CD4-positive, alpha-beta T cell treated with Interleukin-10 for 1 hour (primary cell): ENCODE results near the gene SENP1.

Source experiments
- DNase-seq: peaks from one replicate; pipeline ENCODE4 v3.0.0-alpha.2; 2020

The SENP1 gene

DNA sequence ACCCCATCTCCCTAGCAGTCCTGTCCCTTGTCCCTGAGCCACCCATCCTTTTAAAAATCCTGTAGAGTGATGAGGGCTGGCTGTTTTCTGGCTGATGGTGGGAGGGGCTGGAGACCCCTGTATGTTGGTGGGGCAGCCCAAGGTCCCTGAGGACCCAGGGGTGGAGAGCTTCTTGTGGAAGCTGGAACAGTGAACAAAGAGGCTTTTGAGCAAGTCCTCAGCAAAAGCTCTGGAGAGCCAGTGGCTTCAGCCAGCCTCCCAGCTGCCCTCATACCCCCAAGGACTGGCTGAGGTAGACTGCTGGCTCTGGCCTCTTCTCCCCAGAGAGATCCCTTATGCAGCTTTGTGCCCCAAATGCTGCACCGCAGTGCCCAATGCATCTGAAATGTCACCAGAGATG lies 72.4 kb downstream of the SENP1 start:
- DNase-seq, result no peak

DNA sequence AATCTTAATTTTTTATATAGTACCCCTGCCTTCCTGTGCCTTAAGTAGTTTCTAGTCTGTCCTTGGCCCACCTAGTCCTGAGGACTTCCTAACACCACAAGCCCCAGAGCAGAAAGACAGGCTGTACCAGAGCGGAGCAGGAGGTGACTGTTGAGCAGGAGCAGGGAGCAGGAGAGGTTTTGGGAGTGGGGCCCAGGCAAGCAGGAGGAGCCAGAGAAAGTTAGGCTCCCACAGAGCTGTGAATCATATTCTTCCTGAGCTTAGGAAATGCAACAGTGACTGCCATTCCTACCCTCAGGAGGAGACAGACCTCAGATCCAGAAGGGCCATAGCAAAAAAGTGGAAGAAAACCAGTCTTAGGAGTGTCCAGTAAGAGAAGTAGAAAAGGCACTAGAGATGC lies 73.3 kb downstream of the SENP1 start:
- no peak for DNase-seq

GRCh38 chr12:48031135-48031960 lies 74.5 kb downstream of the SENP1 start:
- no peak for DNase-seq

DNA sequence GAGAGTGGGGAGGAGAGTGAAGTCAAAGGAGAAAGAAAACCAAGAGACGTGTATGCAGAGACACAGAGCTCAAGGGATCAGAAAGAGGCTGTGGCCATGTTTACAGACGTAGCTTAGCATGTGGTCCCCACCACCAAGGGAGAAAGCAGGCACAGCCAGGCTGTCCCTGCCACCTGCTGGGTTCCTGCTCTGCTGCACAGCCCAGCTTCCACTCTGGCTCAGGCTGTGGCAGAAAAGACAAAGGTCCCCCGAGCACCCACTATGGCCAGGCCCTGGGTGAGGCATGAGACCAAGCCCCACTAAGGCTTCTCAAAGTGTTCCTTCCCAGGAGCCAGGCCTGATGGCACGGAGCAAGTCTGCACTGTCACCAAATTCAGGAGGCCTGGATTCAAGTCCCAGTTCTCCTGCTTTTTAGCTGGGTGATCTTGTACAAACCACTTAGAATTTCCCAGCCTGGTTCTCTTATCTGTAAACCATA lies 75.7 kb downstream of the SENP1 start:
- DNase-seq, result no peak

- DNase-seq, result no peak
Observed at GRCh38 chr12:48029491-48030172, 76.2 kb downstream of the SENP1 start.

DNA sequence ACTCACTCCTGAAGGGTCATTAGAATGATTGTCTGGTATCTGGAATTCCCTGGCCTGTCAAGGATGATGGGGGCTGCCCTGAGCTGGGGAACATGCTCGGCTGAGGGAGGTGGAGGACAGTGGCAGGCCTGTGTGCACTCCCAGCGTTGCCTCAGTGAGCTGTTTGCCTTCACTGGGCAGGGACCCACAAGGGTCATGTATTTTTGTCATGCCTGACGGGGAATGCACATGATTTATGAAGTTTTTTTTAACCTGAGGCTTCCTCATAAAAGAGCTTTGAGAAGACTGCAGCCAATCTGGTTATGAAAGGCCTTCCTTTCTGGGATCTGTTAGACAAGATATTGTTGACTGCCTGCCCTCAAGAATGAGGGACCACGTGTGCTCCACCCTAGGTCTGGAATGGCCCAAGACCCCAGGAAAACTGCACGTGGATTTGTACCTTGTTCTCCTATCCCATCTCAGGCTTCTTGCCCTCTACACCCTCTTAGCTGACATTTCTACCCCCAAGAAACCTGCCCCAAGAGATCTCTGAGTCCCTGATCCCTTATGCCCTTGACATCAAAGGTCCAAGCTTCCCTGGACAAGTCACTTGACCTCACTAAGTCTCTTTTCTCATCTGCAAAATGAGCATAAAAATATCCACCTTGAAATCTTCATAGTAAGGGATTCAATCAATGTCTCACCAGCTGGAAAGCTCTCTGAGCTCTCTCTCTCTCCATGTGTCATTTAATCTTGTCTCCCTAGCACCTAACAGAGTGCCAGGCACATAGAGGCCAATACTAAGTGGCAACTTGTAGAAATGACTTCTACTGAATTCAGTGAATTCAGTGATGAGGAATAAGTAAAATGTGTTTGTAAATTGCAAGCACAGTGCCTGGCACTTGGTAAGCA lies 77.1 kb downstream of the SENP1 start:
- no peak for DNase-seq

DNA sequence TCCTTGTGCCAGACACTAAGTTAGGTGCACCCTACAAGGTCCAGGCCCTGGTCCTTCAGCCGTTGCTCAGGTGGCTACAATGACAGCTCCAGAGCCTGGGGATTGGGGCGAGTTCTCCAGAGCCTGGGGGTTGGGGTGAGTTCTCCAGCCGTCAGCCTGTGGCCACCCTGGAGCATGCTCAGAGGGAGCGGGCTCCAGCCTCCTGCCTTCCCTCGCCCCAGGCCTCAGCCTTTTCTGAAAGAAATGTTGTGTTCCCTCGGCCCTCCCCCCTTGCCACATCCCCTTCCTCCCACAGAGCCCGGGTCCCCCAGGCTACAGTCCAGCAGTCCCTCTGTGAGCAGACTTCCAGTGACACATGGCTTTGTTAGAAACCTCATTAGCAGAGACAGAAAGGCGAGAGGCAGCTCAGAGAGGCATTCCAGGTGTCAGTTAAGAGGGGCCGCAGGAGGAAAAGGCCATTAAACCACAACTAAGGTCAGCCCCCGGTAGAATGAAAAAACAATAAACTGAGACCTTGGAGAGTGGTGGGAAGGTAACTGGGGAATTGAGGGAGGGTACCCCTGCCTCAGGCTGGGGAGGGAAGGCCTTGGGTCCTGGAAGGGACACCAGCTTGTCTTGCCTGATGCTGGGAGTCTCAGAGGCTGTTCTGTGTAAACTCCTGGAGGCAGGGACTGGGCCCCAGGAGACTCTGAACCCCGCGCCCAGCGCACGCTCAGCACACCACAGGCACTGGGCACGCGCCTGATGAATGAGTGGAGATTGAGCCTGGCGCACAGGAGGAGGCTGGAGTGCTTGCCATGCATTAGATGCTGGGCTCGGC lies 78.5 kb downstream of the SENP1 start:
- no peak for DNase-seq

DNA sequence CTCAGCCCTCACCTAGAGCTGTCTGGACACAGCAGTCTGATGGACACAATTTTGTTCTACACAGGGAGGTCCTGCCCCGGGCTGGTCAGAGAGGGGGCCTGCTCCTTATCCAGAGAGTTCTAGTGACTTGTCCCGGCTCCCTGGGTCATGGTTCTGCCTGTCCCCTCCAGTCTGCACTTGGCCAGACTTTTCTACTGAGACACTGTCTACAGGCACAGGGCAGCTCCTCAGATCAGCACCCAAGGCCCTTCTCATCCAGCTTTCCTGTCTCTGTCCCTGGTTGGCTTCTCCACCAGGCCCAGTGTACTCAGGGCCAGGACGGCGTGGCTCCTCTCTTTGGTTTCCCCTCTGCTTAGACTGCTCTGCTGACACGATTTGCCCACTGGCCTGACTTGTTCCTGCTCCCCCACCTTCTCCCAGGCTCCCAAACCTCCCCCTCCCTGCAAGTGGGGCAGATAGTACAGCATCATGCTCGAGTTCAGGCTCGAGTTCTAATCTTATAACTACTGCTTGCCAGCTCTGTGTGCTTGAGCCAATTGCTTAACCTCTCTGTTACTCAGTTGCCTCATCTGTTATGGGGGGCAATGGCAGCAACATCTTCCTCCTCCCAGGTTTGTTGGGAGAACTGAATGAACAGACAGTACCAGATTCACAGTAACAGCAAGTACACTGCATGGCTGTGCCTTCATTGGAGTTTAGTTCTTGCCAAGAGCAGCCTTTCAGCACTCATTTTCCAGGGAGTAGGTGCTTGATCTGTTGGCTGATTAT lies 79.6 kb downstream of the SENP1 start:
- no peak for DNase-seq

DNA sequence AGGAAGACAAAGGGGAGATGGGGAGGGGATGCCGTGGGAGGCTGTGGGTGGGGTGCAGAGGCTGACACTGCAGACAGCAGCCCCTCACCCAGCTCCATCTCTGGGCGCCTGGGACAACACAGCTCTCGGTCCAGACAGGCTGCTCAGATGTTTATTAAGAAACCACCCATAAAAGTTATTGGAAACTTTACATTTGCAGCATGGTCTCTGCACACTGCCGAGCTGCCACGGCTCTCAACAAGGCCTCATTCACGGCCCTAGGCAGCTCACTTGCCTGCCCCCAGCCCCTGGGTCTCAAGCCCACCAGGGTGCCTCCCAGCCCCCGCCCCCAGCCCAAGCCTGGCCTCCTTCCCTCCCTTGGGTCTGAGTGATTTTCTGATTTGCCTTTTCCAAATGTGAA lies 80.6 kb downstream of the SENP1 start:
- DNase-seq, result no peak

GRCh38 chr12:48024735-48025134 lies 81.1 kb downstream of the SENP1 start:
- DNase-seq, result no peak

DNA sequence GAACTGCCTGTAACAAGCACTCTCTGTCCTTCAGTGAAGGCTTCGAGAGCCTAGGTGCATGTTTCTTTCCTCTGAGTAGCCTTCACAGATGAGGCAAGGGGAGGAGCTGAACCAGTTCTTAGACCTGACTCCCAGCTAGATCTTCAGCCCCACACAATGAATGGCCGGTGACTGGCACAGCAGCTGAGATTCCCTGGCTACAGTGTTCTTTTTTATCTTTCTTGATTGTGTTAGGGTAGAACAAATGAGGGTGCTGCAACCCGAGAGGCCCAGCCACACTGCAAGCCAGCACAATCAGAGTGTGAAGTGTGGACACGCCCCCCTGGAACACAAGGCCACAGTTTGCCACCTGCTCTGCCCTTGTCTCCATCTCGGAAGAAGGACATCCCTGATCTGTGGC lies 82.5 kb downstream of the SENP1 start:
- no peak for DNase-seq

GRCh38 chr12:48022676-48023385 lies 83.0 kb downstream of the SENP1 start:
- no peak for DNase-seq

DNA sequence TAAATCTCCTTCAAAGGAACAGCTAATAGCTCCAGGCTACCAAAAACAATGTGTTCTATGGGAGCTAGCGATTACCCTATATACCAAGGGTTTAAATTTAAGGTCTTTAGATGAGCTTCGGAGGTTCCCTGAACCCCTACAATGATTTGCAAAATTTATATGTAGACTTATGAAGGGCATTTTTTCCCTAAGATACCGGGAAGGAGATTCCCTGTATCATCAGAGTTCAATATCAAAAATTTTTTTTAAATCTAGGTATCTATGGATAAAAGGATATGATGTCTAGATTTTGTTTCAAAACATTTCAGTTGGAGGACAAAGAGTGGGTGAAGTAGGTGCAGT lies 83.7 kb downstream of the SENP1 start:
- DNase-seq, result no peak

DNA sequence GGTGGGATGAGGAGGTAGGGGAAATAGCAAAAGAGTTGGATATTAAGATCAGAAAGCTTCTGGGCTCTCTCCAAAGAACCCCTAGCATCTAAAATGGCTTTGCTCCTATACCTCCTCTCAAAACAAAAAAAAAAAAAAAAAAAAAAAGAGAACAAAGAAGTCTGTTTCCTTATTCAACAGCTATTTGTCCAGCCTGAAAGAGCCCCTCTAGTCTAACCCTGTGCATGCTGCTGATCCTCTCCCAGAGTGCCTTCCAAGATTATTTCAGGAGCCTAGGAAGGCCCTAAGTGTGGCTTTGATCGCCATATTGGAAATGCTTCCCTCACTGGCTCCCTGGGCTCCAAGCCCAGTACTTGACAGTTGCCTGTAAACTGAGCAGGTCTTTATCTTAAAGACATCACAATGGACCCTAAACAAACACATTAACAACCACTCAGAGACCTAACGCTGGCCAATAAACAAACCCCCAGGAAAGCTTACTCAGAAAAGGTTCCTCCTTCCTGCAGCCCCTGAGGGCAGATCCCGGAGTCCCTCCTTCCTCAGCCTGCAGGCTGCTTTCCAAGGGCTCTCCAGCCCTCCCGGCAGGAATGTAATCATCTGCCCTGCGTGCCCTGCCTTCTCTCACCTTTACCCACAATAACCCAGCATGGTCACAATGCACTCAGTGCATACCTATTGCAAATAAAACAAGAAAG lies 84.2 kb downstream of the SENP1 start:
- no peak for DNase-seq

- DNase-seq, result no peak
Observed at GRCh38 chr12:48019639-48020265, 86.1 kb downstream of the SENP1 start.

- no peak for DNase-seq
Observed at GRCh38 chr12:48018618-48018995, 87.3 kb downstream of the SENP1 start.

DNA sequence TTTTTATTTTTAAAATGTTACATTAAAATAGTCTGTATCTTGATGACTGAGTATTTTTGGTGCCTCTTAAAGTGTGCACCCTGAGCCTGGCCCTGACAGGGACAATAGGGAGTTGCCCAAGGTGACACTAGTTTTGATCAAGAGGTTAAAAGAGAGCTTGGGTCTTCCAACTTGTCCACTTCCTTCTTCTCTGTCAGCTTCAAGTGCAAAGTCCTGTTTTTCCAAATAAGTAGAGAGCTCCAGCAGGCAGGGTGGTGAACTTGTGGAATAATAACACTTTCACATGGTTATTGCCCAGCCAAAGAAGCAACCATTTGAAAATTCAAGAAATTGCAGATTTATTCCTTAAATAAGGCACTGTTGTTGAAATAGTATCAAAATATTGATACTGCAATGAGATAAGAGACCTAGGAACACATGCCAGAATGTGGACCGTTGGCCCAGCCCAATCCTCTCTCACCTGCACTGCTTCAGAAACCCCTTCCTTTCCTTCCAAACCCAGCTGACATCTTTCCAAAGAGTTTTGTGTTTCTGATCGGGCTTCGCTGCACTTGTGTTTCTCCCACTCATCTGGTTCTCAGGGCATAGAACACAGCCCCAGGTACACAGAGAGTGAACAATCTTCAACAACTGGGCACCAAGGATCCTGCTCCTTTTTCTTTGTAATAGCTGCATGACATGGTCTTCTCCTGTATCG lies 87.8 kb downstream of the SENP1 start:
- DNase-seq, result no peak

DNA sequence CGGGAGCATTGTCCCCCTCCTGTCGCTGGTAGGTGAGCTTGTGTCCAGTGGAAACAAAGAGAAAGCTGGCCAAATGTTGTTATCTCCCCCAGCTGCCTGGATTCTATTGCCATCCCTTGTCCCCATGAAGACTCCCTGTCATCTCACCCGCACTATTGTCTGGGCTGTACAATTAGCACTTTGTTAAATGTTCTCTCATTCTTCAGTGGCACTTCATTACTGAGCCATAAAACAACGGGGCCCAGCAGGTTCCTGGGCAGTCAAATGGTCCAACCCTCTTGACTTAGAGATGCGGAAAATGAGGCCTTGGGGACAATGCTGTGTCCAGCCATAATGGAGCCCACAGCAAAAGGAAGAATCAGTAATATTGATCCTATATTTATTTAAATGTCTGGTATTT lies 88.4 kb downstream of the SENP1 start:
- DNase-seq, result no peak

DNA sequence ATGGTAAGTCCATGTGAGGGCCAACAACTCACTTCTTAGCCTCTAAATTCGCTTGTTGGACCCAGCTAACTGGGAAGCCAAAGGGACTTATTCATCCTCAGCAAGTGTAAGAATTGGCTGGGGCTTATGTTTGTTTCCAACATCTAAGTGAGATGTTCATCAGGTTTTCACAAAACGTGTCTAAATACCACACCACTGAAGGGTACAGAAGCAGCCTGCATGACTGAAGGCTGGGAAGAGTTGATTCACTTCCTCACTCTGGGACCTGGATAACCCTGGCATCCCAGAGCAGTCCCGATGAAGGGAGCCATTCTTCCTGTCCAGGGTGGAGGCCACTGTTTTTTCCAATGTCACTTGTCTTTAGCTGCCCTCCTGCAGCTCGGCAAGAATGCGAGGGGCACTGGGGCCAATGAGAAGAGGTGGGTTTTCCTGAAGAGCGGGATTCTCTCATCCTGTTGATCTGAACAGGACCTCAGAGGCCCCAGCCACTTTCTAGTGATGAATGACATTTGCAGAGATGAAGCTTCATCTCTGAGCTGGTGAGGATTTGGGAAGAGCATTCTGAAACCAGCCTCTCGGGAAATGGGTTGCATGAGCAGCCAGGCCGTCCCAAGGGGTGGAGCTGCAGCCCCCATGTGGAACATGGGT lies 89.4 kb downstream of the SENP1 start:
- no peak for DNase-seq
